Measurements from ENCODE around the gene SPRR5. TPM values are rescaled to one million over a fixed set of nuclear protein-coding genes. Genes with fewer than 3 reads are reported as not detected.

SPRR5 gene, protein sequence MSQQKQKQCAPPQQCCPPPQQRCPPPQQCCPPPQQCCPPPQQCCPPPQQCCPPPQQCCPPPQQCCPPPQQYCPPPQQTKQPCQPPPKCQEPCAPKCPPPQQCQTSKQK
- total RNA-seq (not detected), polyA plus RNA-seq (not detected)
- long read RNA-seq, donor 1, result 0 reads
- long read RNA-seq, donor 2, result 0 reads
- long read RNA-seq, donor 3, result 0 reads

DNA sequence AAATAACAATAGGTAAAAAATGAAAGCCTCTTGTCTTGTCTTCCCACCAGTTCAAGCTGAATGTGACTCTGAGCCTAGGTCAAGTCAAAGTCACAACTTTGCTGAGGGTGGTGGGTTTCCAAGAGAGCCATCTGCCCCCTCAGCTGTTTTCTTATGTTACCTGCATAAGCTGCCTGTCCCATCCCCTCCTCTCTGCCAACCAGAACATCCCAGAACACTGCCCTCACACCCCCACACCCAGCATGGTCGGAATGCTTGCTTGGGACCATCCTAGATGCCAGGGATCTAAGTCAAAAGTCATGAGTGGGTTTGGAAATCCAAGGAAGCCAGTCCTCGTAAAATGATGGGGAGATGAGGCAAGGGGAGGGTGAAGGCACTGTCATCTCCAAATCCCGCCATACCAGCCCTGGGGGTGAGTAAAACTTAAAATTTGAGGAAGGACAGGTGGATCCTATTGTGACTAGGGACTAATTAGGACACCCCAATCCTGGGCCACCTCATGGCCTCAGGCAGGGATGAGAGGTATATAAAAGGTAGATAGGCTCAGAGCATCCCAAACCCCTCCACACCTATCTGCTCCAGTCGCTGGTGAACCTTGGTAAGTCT lies at the start of gene SPRR5:
SPRR5 (plus strand) TSS at position 556 of the 606 bp plus-strand sequence. CDS start 1,349 bp downstream, outside the sequence.
- H3K27me3 ChIP-seq, result peaks cover 0 to 12% (median 0%) of the 10 kb centered on the region in 7 donors
- no peaks in the 10 kb centered on the region for H3K9me3 ChIP-seq
- ATAC-seq (no peak), DNase-seq (no peak)
- H3K27ac ChIP-seq, result no peak within 1 kb of the TSS
- H3K4me3 ChIP-seq, result no peak within 1 kb of the TSS
- TF ChIP-seq, protein P1, sequence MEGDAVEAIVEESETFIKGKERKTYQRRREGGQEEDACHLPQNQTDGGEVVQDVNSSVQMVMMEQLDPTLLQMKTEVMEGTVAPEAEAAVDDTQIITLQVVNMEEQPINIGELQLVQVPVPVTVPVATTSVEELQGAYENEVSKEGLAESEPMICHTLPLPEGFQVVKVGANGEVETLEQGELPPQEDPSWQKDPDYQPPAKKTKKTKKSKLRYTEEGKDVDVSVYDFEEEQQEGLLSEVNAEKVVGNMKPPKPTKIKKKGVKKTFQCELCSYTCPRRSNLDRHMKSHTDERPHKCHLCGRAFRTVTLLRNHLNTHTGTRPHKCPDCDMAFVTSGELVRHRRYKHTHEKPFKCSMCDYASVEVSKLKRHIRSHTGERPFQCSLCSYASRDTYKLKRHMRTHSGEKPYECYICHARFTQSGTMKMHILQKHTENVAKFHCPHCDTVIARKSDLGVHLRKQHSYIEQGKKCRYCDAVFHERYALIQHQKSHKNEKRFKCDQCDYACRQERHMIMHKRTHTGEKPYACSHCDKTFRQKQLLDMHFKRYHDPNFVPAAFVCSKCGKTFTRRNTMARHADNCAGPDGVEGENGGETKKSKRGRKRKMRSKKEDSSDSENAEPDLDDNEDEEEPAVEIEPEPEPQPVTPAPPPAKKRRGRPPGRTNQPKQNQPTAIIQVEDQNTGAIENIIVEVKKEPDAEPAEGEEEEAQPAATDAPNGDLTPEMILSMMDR (IDR thresholded peaks at IDR 0.05), result no peak
- 68 to 72% methylated on average over 4 of the region's 4 CpGs for WGBS, 2 donors
- intact Hi-C loops (cut with DNase I), result no loop called here
- H3K36me3 ChIP-seq, result no peaks in the 10 kb centered on the region
- H3K4me1 ChIP-seq, result no peaks in the 10 kb centered on the region

DNA sequence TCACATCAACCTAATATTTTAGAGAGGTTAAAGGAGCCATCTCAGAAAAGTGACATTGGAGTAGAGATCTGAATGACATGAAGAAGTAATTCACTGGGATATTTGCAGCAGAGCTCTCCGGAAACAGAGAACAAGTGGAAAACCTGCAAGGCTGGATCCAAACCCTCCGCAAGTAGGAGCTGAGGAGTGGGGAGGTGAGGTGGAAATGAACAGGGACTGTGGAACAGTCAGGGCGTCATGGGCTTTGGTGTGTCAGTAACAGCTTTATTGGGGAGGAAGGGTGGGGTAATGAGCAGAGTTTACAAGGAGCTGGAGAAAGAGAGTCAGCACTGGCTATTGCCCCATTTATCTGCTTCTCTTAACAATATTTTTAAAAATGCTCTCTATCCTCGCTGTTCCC lies 48.0 kb upstream of the SPRR5 start:
- H3K36me3 ChIP-seq, result no peaks in the 10 kb centered on the region
- TF ChIP-seq, protein P1 (IDR thresholded peaks at IDR 0.05), result no peak
- 81 to 86% methylated on average over 4 of the region's 4 CpGs for WGBS, 2 donors
- H3K9me3 ChIP-seq, result no peaks in the 10 kb centered on the region
- intact Hi-C loops (cut with DNase I), result no loop called here
- peaks cover 0 to 26% (median 6%) of the 10 kb centered on the region in 7 donors for H3K27me3 ChIP-seq
- H3K4me1 ChIP-seq, result no peaks in the 10 kb centered on the region
- DNase-seq (no peak), ATAC-seq (no peak)
- no peak overlapping the region for H3K4me3 ChIP-seq
- no peak overlapping the region for H3K27ac ChIP-seq

DNA sequence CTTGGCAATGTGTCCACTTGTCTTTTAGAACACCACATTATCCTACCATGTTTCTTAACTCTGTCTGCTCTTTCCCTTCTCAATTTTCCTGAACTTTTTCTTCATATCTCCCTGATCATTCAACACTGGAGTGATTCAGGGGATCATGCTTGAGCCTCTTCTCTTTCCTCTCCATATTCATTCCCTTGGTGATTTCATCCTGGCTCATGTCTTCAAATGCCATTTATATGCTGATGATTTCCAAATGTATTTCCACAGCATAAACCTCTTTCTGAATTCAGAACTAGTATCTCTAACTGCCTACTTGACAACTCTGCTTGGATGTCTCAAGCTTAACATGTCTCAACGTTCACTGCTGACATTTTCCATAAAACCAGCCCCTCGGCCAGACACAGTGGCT lies 47.1 kb upstream of the SPRR5 start:
- WGBS, 2 donors, result 52 to 67% methylated on average over 2 of the region's 2 CpGs
- H3K4me1 ChIP-seq, result no peaks in the 10 kb centered on the region
- H3K27me3 ChIP-seq, result peaks cover 0 to 31% (median 7%) of the 10 kb centered on the region in 7 donors
- H3K4me3 ChIP-seq, result no peak overlapping the region
- intact Hi-C loops (cut with DNase I), result no loop called here
- DNase-seq (no peak), ATAC-seq (no peak)
- H3K9me3 ChIP-seq, result no peaks in the 10 kb centered on the region
- TF ChIP-seq, protein P1 (IDR thresholded peaks at IDR 0.05), result no peak
- H3K36me3 ChIP-seq, result no peaks in the 10 kb centered on the region
- H3K27ac ChIP-seq, result no peak overlapping the region

DNA sequence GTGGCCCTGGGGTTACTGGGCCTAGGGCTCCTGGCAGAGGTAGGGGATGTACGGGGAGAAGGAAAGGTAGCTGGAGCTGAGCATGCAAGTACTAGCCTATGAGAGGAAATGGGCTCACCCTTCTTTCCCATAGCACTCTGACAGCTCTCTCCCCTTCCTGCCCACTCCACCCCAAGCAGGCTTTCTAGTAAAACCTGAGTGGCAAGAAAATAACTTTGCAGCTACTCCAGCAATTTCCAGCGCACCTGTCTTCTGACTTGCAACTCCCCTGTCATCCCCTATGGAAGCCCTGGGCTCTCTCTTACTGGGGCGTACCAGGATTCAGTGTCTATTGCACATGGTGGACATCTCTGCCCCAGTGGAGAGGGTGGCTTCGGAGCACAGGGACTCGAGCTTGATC lies 45.4 kb upstream of the SPRR5 start:
- H3K27me3 ChIP-seq, result peaks cover 0 to 24% (median 4%) of the 10 kb centered on the region in 7 donors
- DNase-seq, result no peak
- ATAC-seq, result no peak
- TF ChIP-seq, protein P1 (IDR thresholded peaks at IDR 0.05), result no peak
- no peak overlapping the region for H3K27ac ChIP-seq
- H3K4me3 ChIP-seq, result no peak overlapping the region
- H3K36me3 ChIP-seq, result no peaks in the 10 kb centered on the region
- intact Hi-C loops (cut with DNase I), result no loop called here
- 62 to 71% methylated on average over 5 of the region's 5 CpGs for WGBS, 2 donors
- H3K4me1 ChIP-seq, result no peaks in the 10 kb centered on the region
- no peaks in the 10 kb centered on the region for H3K9me3 ChIP-seq
